K562 (cell line): ENCODE data around the gene ITGBL1. TPM values are rescaled to one million over a fixed set of nuclear protein-coding genes. Genes with fewer than 3 reads are reported as not detected.

Experiments
- ATAC-seq: fragments of 200-7000 bp; cut with Tn5 transposase; 3 replicates; pipeline ENCODE4 v1.9.1; 2020; ENCODE audit warnings: moderate library complexity
- BruUV-seq: library from RNA; stranded (reverse); fragments of 400-500 nt; replicated peaks from 2 replicates; lab custom pipeline; 2021; lab: Mats Ljungman, UMichigan
- CTCF ChIA-PET: fragments of 300-600 bp; formaldehyde crosslinking; extraction: SDS; loops from one replicate; lab custom pipeline; 2021; ENCODE audit warnings: low intra/inter-chr PET ratio; lab: Yijun Ruan, JAX
- POLR2A ChIA-PET: fragments of 300-600, 350-650 bp; sonication (Branson Sonifier 250); formaldehyde crosslinking; extraction: SDS; loops from one replicate; lab custom pipeline; 2021; ENCODE audit warnings: antibody characterized with exemption, inconsistent platforms; lab: Yijun Ruan, JAX
- DNase-seq, 4 experiments: peaks; one replicate each; pipeline versions ENCODE4 v3.0.0 to v3.0.0-alpha.2; 2011 to 2018; ENCODE audit warnings: low spot score in 3 of 4, mixed read lengths in 3 of 4; ENCODE audit errors: extremely low read depth in 1 of 4
- FAIRE-seq: peaks from 2 replicates; lab custom pipeline; 2011; peaks lifted over from hg19 to GRCh38; lab: Jason Lieb, UNC
- H2AFZ ChIP-seq: 2 replicates; pipeline ENCODE4 v1.6.0; 2011; ENCODE audit warnings: low read depth, low read length, control low read depth, inconsistent platforms
- H3K27ac ChIP-seq: fragments of 200-600 bp; 3 replicates; pipeline ENCODE4 v1.8.0; 2011; ENCODE audit warnings: low read depth, mild to moderate bottlenecking, control low read depth, inconsistent platforms, low read length, moderate library complexity, mixed read lengths; ENCODE audit errors: extremely low read depth
- H3K27me3 ChIP-seq, 2 experiments: fragments of 300-600 bp in 1 of 2; 2 replicates in 1 of 2; 3 replicates in 1 of 2; pipeline versions ENCODE4 v1.6.0 to v1.8.0; 2011; ENCODE audit warnings: inconsistent platforms in 2 of 2, low read length in 2 of 2, mild to moderate bottlenecking in 1 of 2, mixed read lengths in 1 of 2, moderate library complexity in 1 of 2; ENCODE audit not compliant: control insufficient read depth in 2 of 2, insufficient read depth in 2 of 2
- H3K36me3 ChIP-seq: fragments of 300-600 bp; 3 replicates; pipeline ENCODE4 v1.8.0; 2011; ENCODE audit warnings: mild to moderate bottlenecking, low read length, inconsistent platforms; ENCODE audit not compliant: control insufficient read depth, insufficient read depth
- H3K4me1 ChIP-seq, 2 experiments: fragments of 200-600 bp in 1 of 2; replicated peaks in 1 of 2; 2 replicates in 1 of 2; 3 replicates in 1 of 2; pipeline versions ENCODE4 v1.5.1 to v1.8.0; 2011; ENCODE audit warnings: inconsistent platforms in 2 of 2, low read length in 2 of 2, mild to moderate bottlenecking in 1 of 2, mixed read lengths in 1 of 2, moderate library complexity in 1 of 2; ENCODE audit not compliant: control insufficient read depth in 2 of 2, insufficient read depth in 2 of 2
- H3K4me2 ChIP-seq: 2 replicates; pipeline ENCODE4 v1.6.1; 2011; ENCODE audit warnings: low read length, control low read depth, inconsistent platforms, mixed read lengths; ENCODE audit not compliant: insufficient read depth
- H3K4me3 ChIP-seq: fragments of 200-600 bp; sonication (generic), shearing (Covaris generic); 2 replicates; pipeline ENCODE4 v1.5.1; 2016; ENCODE audit warnings: control low read depth, inconsistent platforms
- H3K79me2 ChIP-seq: fragments of 200-600 bp; 3 replicates; pipeline ENCODE4 v1.8.0; 2011; ENCODE audit warnings: low read length, inconsistent platforms; ENCODE audit not compliant: control insufficient read depth, insufficient read depth
- H3K9ac ChIP-seq, 2 experiments: 2 replicates each; pipeline versions ENCODE4 v1.6.0 to v1.6.1; 2011; ENCODE audit warnings: low read depth in 2 of 2, low read length in 2 of 2, control low read depth in 1 of 2, inconsistent platforms in 1 of 2, mild to moderate bottlenecking in 1 of 2, mixed read lengths in 1 of 2; ENCODE audit not compliant: insufficient read depth in 1 of 2
- H3K9me1 ChIP-seq: one replicate; pipeline ENCODE4 v1.6.0; 2011; ENCODE audit warnings: inconsistent platforms, mild to moderate bottlenecking, low read length, moderate library complexity; ENCODE audit not compliant: control insufficient read depth, insufficient read depth
- H3K9me3 ChIP-seq: replicated peaks from 2 replicates; pipeline ENCODE4 v1.5.1; 2011; ENCODE audit warnings: low read depth, low read length, inconsistent platforms; ENCODE audit not compliant: control insufficient read depth, insufficient read depth
- H4K20me1 ChIP-seq: replicated peaks from 2 replicates; pipeline ENCODE4 v1.6.1; 2011; ENCODE audit warnings: low read length, inconsistent platforms, mixed read lengths; ENCODE audit not compliant: control insufficient read depth, insufficient read depth
- ELF1 ChIP-seq: fragments of 200-800 bp; sonication (Bioruptor generic); IDR thresholded peaks from 2 replicates; pipeline ENCODE4 v1.6.1; 2016; ENCODE audit warnings: missing genetic modification characterization, missing compliant biosample characterization
- MCM7 ChIP-seq, 2 experiments: fragments of 450-650 bp; IDR thresholded peaks; 2 replicates each; pipeline ENCODE4 v1.6.1; 2016 to 2018
- RAD51 ChIP-seq: fragments of 450-650 bp; IDR thresholded peaks from 2 replicates; pipeline ENCODE4 v1.7.1; 2016; ENCODE audit warnings: low read depth, mild to moderate bottlenecking, borderline replicate concordance
- TBP ChIP-seq: optimal IDR thresholded peaks from 2 replicates; pipeline ENCODE3; 2011; ENCODE audit warnings: low read depth, low read length, improper control_type of control experiment
- ZNF143 ChIP-seq: sonication (generic); formaldehyde crosslinking; IDR thresholded peaks from 2 replicates; pipeline ENCODE4 v1.9.0; 2022; ENCODE audit warnings: mild to moderate bottlenecking, missing genetic modification reagents
- ZNF347 ChIP-seq: fragments of 450-650 bp; formaldehyde crosslinking; IDR thresholded peaks from 2 replicates; pipeline ENCODE4 v1.4.0; 2020; ENCODE audit warnings: low read depth, mild to moderate bottlenecking, moderate library complexity
- ZNF444 ChIP-seq: fragments of 250-450 bp; sonication (Bioruptor Pico); IDR thresholded peaks from 2 replicates; pipeline ENCODE4 v1.4.0; 2020; ENCODE audit warnings: mild to moderate bottlenecking, moderate library complexity
- WGBS: fragments of 100-300 bp; shearing (Covaris generic); methylation state at CpG from one replicate; pipeline ENCODE4 v1.1.6; 2016; ENCODE audit warnings: low coverage, mixed read lengths; ENCODE audit not compliant: insufficient coverage; ENCODE audit errors: missing lambda C conversion rate; 5-methylcytosine and 5-hydroxymethylcytosine counted together
- in situ Hi-C: fragments of 300-500 bp; cut with MboI; formaldehyde crosslinking; loops from 4 replicates; pipeline ENCODE4 v1.15.0; 2018; ENCODE audit warnings: inconsistent platforms, mixed read lengths
- intact Hi-C: fragments of 100-400 bp; cut with micrococcal nuclease; formaldehyde crosslinking; loops from 2 replicates; pipeline ENCODE4 v1.14.2; 2022
- polyA plus RNA-seq, 8 experiments: library from polyadenylated mRNA; depleted of rRNA in 4 of 8; stranded (reverse) in 5 of 8; unstranded in 3 of 8; fragments of >200 nt; fragmentation: Nextera tagmentation in 2 of 8; fragmentation: Illumina TruSeq in 1 of 8; extraction: Ambion mirVana in 2 of 8; extraction: Trizol in 1 of 8; gene quantifications; 2 replicates each; pipeline versions ENCODE4 v1.2.1 to v1.2.3, GENCODE V29; 2011 to 2014; ENCODE audit warnings: inconsistent platforms in 1 of 8, missing spikeins in 1 of 8
- total RNA-seq, 7 experiments: library from RNA; depleted of rRNA in 6 of 7; stranded (reverse); fragments of >200 nt in 6 of 7; fragmentation: Illumina TruSeq in 2 of 7; extraction: Trizol in 2 of 7; gene quantifications; 2 replicates each; pipeline versions ENCODE4 v1.2.1 to v1.2.3, GENCODE V29; 2011 to 2021; ENCODE audit warnings: low replicate concordance in 1 of 7
- TF ChIP-seq, protein P1 (sequence below): sonication (generic); formaldehyde crosslinking; IDR thresholded peaks from 2 replicates; pipeline ENCODE4 v1.8.0; 2022; ENCODE audit warnings: mild to moderate bottlenecking, missing genetic modification reagents
- TF ChIP-seq, protein P2 (sequence below): fragments of 450-650 bp; IDR thresholded peaks from 2 replicates; pipeline ENCODE4 v1.6.1; 2016; ENCODE audit warnings: mild to moderate bottlenecking
- TF ChIP-seq, protein P3 (sequence below): sonication (generic); formaldehyde crosslinking; IDR thresholded peaks from 2 replicates; pipeline ENCODE4 v1.8.1; 2022; ENCODE audit warnings: missing genetic modification reagents

ITGBL1 gene
- total and polyA plus RNA-seq, 9 of the 15 experiments (the other 6 are each of a cell fraction or from before 2014, with no cell fraction given) = 0.04 to 0.73 (median 0.32) TPM; not detected in 1

DNA sequence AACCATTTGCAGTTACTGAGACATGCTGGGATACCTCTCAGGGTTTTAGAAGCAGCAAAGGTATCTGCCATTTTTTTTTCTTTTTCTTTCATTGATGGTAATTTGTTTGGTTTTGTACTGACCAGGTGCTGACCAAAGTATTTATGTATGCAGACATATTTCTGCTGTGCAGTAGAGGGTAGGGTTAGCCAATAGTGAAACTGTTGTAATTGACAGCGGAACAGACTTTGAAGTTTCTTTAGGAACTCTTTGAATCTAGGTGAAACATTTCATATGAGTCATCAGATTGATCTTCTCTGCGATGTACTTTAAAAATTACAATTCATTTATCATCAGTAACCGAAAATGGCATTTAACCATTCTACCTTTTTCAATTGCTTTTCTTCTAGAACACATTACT is 63.0 kb downstream of the ITGBL1 start:
- ATAC-seq = no peak
- POLR2A ChIA-PET = no interaction called here
- Histone ChIP-seq H4K20me1 (no peaks in the 10 kb centered on the region), H3K27ac (no peak overlapping the region), H3K4me1 (no peaks in the 10 kb centered on the region), H3K79me2 (no peaks in the 10 kb centered on the region), H3K9me1 (no peaks in the 10 kb centered on the region), H3K36me3 (no peaks in the 10 kb centered on the region), H2AFZ (no peak overlapping the region), H3K9ac (no peak overlapping the region), H3K9me3 (no peaks in the 10 kb centered on the region), H3K27me3 (no peaks in the 10 kb centered on the region), H3K4me2 (no peak overlapping the region), H3K4me3 (no peak overlapping the region)
- no peak for FAIRE-seq
- no TSS peak for BruUV-seq
- intact Hi-C loops = loop anchor here (5.0 kb wide), 1 partner anchor 692 kb away; no protein-coding TSS in a partner anchor
- WGBS = 5% methylated on average over 3 of the region's 3 CpGs
- no peak for DNase-seq
- CTCF ChIA-PET = no interaction called here
- in situ Hi-C loops = no loop called here
- TF ChIP-seq TBP = no peak
- no peak for TF ChIP-seq ZNF143
- no peak for TF ChIP-seq RAD51
- TF ChIP-seq, protein P1, sequence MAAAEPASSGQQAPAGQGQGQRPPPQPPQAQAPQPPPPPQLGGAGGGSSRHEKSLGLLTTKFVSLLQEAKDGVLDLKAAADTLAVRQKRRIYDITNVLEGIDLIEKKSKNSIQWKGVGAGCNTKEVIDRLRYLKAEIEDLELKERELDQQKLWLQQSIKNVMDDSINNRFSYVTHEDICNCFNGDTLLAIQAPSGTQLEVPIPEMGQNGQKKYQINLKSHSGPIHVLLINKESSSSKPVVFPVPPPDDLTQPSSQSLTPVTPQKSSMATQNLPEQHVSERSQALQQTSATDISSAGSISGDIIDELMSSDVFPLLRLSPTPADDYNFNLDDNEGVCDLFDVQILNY (CRISPR knock-in tag) = no peak
- TF ChIP-seq ZNF347 (CRISPR knock-in tag) = no peak
- no peak for TF ChIP-seq ZNF444
- TF ChIP-seq MCM7 (IDR thresholded peaks at IDR 0.05) = no peak
- TF ChIP-seq, protein P2, sequence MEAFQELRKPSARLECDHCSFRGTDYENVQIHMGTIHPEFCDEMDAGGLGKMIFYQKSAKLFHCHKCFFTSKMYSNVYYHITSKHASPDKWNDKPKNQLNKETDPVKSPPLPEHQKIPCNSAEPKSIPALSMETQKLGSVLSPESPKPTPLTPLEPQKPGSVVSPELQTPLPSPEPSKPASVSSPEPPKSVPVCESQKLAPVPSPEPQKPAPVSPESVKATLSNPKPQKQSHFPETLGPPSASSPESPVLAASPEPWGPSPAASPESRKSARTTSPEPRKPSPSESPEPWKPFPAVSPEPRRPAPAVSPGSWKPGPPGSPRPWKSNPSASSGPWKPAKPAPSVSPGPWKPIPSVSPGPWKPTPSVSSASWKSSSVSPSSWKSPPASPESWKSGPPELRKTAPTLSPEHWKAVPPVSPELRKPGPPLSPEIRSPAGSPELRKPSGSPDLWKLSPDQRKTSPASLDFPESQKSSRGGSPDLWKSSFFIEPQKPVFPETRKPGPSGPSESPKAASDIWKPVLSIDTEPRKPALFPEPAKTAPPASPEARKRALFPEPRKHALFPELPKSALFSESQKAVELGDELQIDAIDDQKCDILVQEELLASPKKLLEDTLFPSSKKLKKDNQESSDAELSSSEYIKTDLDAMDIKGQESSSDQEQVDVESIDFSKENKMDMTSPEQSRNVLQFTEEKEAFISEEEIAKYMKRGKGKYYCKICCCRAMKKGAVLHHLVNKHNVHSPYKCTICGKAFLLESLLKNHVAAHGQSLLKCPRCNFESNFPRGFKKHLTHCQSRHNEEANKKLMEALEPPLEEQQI = no peak
- TF ChIP-seq, protein P3, sequence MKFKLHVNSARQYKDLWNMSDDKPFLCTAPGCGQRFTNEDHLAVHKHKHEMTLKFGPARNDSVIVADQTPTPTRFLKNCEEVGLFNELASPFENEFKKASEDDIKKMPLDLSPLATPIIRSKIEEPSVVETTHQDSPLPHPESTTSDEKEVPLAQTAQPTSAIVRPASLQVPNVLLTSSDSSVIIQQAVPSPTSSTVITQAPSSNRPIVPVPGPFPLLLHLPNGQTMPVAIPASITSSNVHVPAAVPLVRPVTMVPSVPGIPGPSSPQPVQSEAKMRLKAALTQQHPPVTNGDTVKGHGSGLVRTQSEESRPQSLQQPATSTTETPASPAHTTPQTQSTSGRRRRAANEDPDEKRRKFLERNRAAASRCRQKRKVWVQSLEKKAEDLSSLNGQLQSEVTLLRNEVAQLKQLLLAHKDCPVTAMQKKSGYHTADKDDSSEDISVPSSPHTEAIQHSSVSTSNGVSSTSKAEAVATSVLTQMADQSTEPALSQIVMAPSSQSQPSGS (CRISPR knock-in tag) = no peak
- no peak for TF ChIP-seq ELF1
